ENCODE data around the gene LGALS9.

GRCh38 chr17:27634776-27635175, 3.8 kb downstream of the LGALS9 start:
- no peak for TF ChIP-seq POLR2AphosphoS5 (IDR thresholded peaks at IDR 0.05; ENCODE audit: low read depth, low read length)
- TF ChIP-seq SIN3A (IDR thresholded peaks at IDR 0.05; ENCODE audit: borderline replicate concordance, insufficient read depth, low read depth, low read length) = no peak
- TF ChIP-seq CTCF (IDR thresholded peaks at IDR 0.05) = no peak
- TF ChIP-seq TCF7L2 (IDR thresholded peaks at IDR 0.05; ENCODE audit: low read depth, low read length) = no peak
- no peak for TF ChIP-seq REST (IDR thresholded peaks at IDR 0.05; ENCODE audit: insufficient read depth in 1 of 2, low read depth in 2 of 2, low read length in 1 of 2)

Data from Panc1 (cell line).